Tibial nerve (tissue), 4 donors: Measurements from ENCODE around the gene DAPK1. TPM values are rescaled to one million over a fixed set of nuclear protein-coding genes. Genes with fewer than 3 reads are reported as not detected.

ENCODE experiments used
- DNase-seq, 2 donors: peaks; one replicate each; pipeline ENCODE4 v3.0.0-alpha.2; 2019; ENCODE audit warnings: low spot score in 2 of 2
- H3K27ac ChIP-seq, 4 donors: fragments of 200-600 bp; sonication (generic) in 3 of 4; one replicate each; pipeline ENCODE4 v1.5.1; 2017 to 2019; ENCODE audit warnings: mild to moderate bottlenecking in 1 of 4
- H3K27me3 ChIP-seq, 2 donors: fragments of 200-600 bp; sonication (generic) in 1 of 2; one replicate each; pipeline versions ENCODE4 v1.5.1 to v1.6.0; 2017 to 2019
- H3K36me3 ChIP-seq, 3 donors: fragments of 200-600 bp; sonication (generic); one replicate each; pipeline ENCODE4 v1.5.1; 2018 to 2019
- H3K4me1 ChIP-seq, 4 donors: fragments of 200-600 bp; sonication (generic) in 3 of 4; one replicate each; pipeline ENCODE4 v1.5.1; 2017 to 2019
- H3K4me3 ChIP-seq, 4 donors: fragments of 200-600 bp; sonication (generic) in 3 of 4; one replicate each; pipeline ENCODE4 v1.5.1; 2017 to 2019; ENCODE audit warnings: mild to moderate bottlenecking in 1 of 4, moderate library complexity in 1 of 4
- H3K9me3 ChIP-seq, 4 donors: fragments of 200-600 bp; sonication (generic) in 3 of 4; one replicate each; pipeline ENCODE4 v1.5.1; 2017 to 2019
- EP300 ChIP-seq, 2 donors: sonication (generic); formaldehyde crosslinking; IDR thresholded peaks; one replicate each; pipeline ENCODE4 v1.6.1; 2017; ENCODE audit warnings: antibody characterized with exemption in 2 of 2, mild to moderate bottlenecking in 1 of 2
- POLR2A ChIP-seq, 2 donors: fragments of 450-650 bp; IDR thresholded peaks; one replicate each; pipeline ENCODE4 v1.6.1; 2017; ENCODE audit warnings: antibody characterized with exemption in 2 of 2, mild to moderate bottlenecking in 2 of 2, moderate library complexity in 2 of 2
- WGBS, 2 donors: methylation state at CpG; one replicate each; pipeline ENCODE4 v1.1.5; 2018; 5-methylcytosine and 5-hydroxymethylcytosine counted together
- total RNA-seq, 4 donors: library from RNA; depleted of rRNA; stranded (reverse); fragments of >200 nt; gene quantifications; one replicate each; pipeline ENCODE4 v1.1.0, GENCODE V29; 2016
- TF ChIP-seq, protein P1 (sequence below), 5 experiments: fragments of 200-600 bp in 3 of 5; fragments of 450-650 bp in 2 of 5; sonication (generic) in 3 of 5; IDR thresholded peaks; one replicate each; pipeline ENCODE4 v1.5.1; 2016 to 2019; ENCODE audit warnings: antibody characterized with exemption in 5 of 5, mild to moderate bottlenecking in 3 of 5, moderate library complexity in 2 of 5

DAPK1 gene
- total RNA-seq, 4 donors from 2014 or later: 58.8 to 97.3 (median 64.2) TPM

DNA sequence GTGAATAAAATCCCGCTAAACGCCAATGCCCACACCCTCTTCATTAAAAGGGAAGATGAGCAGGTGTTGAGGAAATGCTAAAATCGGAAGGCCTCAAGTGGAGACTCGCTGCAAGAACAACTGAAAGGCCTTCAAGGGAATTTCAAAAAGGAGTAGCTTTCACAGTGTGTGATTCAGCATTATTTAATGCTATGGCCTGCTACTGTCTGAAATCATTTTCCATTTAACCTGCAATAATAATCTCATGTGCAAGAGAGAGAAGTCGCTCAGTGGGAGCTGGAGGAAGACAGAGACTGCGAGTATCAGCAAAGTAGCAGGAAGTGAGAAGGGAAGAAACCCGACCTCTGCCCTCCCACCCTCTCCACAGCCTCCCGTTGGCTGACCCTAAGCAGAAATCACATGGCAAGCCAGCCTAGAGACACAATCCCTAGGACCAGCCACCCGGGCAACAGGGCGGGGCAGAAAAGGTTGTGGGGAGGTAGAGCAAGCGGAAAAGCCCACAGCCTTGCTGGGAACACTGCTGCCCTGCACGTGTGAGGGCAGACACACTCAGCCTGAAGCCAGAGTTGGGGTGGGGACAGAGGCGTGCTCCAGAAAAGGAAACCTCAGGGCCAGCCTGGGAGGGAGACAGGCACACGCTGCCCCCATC lies 188.3 kb downstream of the DAPK1 start:
- TF ChIP-seq, protein P1, sequence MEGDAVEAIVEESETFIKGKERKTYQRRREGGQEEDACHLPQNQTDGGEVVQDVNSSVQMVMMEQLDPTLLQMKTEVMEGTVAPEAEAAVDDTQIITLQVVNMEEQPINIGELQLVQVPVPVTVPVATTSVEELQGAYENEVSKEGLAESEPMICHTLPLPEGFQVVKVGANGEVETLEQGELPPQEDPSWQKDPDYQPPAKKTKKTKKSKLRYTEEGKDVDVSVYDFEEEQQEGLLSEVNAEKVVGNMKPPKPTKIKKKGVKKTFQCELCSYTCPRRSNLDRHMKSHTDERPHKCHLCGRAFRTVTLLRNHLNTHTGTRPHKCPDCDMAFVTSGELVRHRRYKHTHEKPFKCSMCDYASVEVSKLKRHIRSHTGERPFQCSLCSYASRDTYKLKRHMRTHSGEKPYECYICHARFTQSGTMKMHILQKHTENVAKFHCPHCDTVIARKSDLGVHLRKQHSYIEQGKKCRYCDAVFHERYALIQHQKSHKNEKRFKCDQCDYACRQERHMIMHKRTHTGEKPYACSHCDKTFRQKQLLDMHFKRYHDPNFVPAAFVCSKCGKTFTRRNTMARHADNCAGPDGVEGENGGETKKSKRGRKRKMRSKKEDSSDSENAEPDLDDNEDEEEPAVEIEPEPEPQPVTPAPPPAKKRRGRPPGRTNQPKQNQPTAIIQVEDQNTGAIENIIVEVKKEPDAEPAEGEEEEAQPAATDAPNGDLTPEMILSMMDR (IDR thresholded peaks at IDR 0.05): no peak
- TF ChIP-seq EP300 (IDR thresholded peaks at IDR 0.05): peak in 1 of 2 donors; percentile 46
- Histone ChIP-seq H3K36me3 (peaks cover 0 to 15% (median 0%) of the 10 kb centered on the region in 3 donors), H3K27me3 (no peaks in the 10 kb centered on the region), H3K27ac (peak overlapping the region in 2 of 4 donors; percentile 23 to 36), H3K4me1 (peaks cover 0 to 23% (median 5%) of the 10 kb centered on the region in 4 donors), H3K9me3 (no peaks in the 10 kb centered on the region), H3K4me3 (no peak overlapping the region)
- DNase-seq: no peak
- 48 to 52% methylated on average over 13 to 14 of the region's 14 CpGs for WGBS, 2 donors

DNA sequence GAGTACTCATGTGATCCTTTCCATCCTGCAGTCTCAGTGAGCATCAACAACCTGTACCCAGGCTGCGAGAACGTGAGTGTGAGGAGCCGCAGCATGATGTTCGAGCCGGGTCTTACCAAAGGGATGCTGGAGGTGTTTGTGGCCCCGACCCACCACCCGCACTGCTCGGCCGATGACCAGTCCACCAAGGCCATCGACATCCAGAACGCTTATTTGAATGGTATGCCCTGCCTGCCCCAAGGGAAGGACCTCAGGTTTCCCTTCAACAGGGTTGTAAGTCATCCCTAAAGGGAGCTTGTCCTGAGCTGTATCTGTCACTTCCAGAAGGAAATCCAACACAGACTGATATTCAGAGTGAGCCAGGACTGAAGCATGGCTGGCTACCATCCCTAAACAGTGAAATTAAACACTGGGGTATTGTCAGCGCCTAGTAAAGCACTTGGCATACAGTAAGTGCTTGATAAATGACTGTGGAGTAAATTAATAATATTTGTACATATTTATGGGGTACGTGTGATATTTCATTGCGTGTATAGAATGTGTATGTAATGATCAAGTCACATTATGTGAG lies 188.9 kb downstream of the DAPK1 start:
- Histone ChIP-seq H3K27ac (peak overlapping the region in 1 of 4 donors; percentile 36), H3K27me3 (no peaks in the 10 kb centered on the region), H3K9me3 (no peaks in the 10 kb centered on the region), H3K36me3 (peaks cover 0 to 10% (median 0%) of the 10 kb centered on the region in 3 donors), H3K4me1 (peaks cover 0 to 23% (median 5%) of the 10 kb centered on the region in 4 donors), H3K4me3 (no peak overlapping the region)
- no peak for DNase-seq
- whole genome bisulfite sequencing, 2 donors: 91 to 93% methylated on average over 14 of the region's 14 CpGs
- TF ChIP-seq EP300 (IDR thresholded peaks at IDR 0.05) (no peak), POLR2A (IDR thresholded peaks at IDR 0.05) (no peak)
- TF ChIP-seq, protein P1 (IDR thresholded peaks at IDR 0.05): no peak

DNA sequence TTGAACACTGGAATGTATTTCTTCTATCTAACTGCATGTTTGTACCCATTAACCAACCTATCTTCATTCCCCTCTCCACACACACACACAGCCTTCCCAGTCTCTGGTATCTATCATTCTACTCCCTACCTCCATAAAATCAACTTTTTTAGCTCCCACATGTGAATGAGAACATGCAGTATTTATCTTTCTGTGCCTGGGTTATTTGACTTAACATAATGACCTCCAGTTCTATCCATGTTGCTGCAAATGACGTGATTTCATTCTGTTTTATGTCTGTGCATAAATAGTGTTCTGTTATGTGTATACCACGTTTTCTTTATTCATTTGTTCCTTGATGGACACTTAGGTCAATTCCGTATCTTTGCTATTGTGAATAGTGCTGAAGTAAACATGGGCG lies 189.5 kb downstream of the DAPK1 start:
- H3K27me3 ChIP-seq: no peaks in the 10 kb centered on the region

DNA sequence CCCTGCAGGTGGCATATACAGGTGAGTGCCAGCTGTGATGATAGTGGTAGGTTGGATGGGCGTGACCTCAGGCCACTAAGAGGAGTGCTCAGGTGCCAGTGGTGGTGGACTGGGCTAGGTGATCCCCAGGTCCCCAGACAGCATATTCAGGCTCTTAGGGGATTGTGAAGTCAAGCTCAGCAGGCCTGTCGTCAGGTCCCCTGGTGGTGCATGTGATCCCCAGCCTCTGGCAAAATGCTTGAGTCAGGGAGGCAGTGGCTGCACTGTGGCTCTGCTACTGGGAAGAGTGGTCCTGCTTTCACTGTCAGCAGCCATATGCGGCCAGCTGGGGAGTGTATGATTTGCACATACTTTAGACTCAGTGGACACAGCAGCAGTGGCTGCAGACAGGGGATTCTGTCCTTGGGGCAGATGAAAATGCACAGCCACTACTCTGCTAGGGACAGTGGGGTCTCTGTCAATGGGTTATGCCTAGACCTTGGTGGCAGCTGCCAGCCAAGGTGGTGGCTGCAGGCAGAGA lies 196.6 kb downstream of the DAPK1 start:
- Histone ChIP-seq H3K4me3 (no peak overlapping the region), H3K27me3 (no peaks in the 10 kb centered on the region), H3K4me1 (no peaks in the 10 kb centered on the region), H3K36me3 (peaks cover 0 to 16% (median 0%) of the 10 kb centered on the region in 3 donors), H3K9me3 (peaks cover 0 to 16% (median 0%) of the 10 kb centered on the region in 4 donors), H3K27ac (no peak overlapping the region)
- 90 to 92% methylated on average over 2 of the region's 3 CpGs for WGBS, 2 donors
- TF ChIP-seq POLR2A (IDR thresholded peaks at IDR 0.05): no peak
- no peak for TF ChIP-seq EP300 (IDR thresholded peaks at IDR 0.05)
- TF ChIP-seq, protein P1 (IDR thresholded peaks at IDR 0.05): no peak
- no peak for DNase-seq

More for the DNA sequence above, 189.5 kb downstream of the DAPK1 start:
- Histone ChIP-seq H3K36me3 (peaks cover 0 to 4% (median 0%) of the 10 kb centered on the region in 3 donors), H3K9me3 (no peaks in the 10 kb centered on the region), H3K4me1 (peaks cover 0 to 23% (median 5%) of the 10 kb centered on the region in 4 donors), H3K27ac (no peak overlapping the region), H3K4me3 (no peak overlapping the region)
- TF ChIP-seq POLR2A (IDR thresholded peaks at IDR 0.05) (no peak), EP300 (IDR thresholded peaks at IDR 0.05) (no peak)
- TF ChIP-seq, protein P1 (IDR thresholded peaks at IDR 0.05): no peak
- 56 to 59% methylated on average over 4 of the region's 4 CpGs for WGBS, 2 donors
- DNase-seq: no peak

DNA sequence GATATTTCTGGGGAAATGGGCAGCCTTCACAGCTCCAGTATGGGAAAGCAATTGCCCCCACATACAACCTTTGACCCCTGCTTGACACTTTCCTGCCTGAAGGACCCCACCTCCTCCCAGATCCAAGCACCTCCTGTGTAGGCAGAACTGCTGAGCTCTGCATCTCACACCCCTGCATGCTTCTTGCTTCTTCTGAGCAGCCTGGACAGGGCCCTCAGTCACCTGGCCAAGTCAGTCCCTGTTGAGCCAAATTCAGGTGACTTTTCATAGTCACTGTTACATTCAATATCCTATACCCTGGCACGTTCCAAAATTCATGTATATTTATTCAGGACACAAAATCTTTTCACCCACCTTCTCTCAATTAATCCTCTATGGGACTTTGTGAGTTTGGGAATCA lies 197.9 kb downstream of the DAPK1 start:
- H3K27me3 ChIP-seq: no peaks in the 10 kb centered on the region
- no peak for TF ChIP-seq EP300 (IDR thresholded peaks at IDR 0.05)
- TF ChIP-seq, protein P1 (IDR thresholded peaks at IDR 0.05): no peak
- no peak for TF ChIP-seq POLR2A (IDR thresholded peaks at IDR 0.05)
- no peaks in the 10 kb centered on the region for H3K4me1 ChIP-seq
- 79 to 84% methylated on average over 1 of the region's 1 CpG for WGBS, 2 donors
- no peak for DNase-seq
- H3K36me3 ChIP-seq: peaks cover 0 to 23% (median 0%) of the 10 kb centered on the region in 3 donors
- H3K9me3 ChIP-seq: peaks cover 0 to 16% (median 0%) of the 10 kb centered on the region in 4 donors
- no peak overlapping the region for H3K27ac ChIP-seq
- no peak overlapping the region for H3K4me3 ChIP-seq
